Left ventricle myocardium inferior (tissue), 1 donor: ENCODE data around the gene ZNF628. TPM values are rescaled to one million over a fixed set of nuclear protein-coding genes. Genes with fewer than 3 reads are reported as not detected.
A peak's percentile ranks its signal among the peaks of the same experiment; 100 is the strongest.

Source experiments
- DNase-seq: peaks from one replicate; pipeline ENCODE4 v3.0.0-alpha.2; 2020
- H3K27ac ChIP-seq: fragments of 200-600 bp; replicated peaks from 2 replicates; pipeline ENCODE4 v1.8.0; 2021
- H3K27me3 ChIP-seq: fragments of 200-600 bp; 2 replicates; pipeline ENCODE4 v1.8.0; 2021; ENCODE audit warnings: low read depth
- H3K36me3 ChIP-seq: fragments of 200-600 bp; 2 replicates; pipeline ENCODE4 v1.8.0; 2021
- H3K4me1 ChIP-seq: fragments of 200-600 bp; 2 replicates; pipeline ENCODE4 v1.8.0; 2021
- H3K4me3 ChIP-seq: fragments of 200-600 bp; 2 replicates; pipeline ENCODE4 v1.8.0; 2021; ENCODE audit warnings: mild to moderate bottlenecking, moderate library complexity
- H3K9me3 ChIP-seq: fragments of 200-600 bp; replicated peaks from 2 replicates; pipeline ENCODE4 v1.8.0; 2021
- CTCF ChIP-seq: fragments of 200-600 bp; IDR thresholded peaks from 2 replicates; pipeline ENCODE4 v1.8.0; 2021; ENCODE audit warnings: antibody characterized with exemption, mild to moderate bottlenecking, borderline replicate concordance
- intact Hi-C: fragments of 100-400 bp; cut with micrococcal nuclease; formaldehyde crosslinking; loops from one replicate; pipeline ENCODE4 v1.11.0; 2022
- total RNA-seq: library from RNA; stranded (reverse); fragmentation: NEBNext Ultra II Directional; extraction: Animal tissue kit (Norgen Biotek cat#: 25700); gene quantifications from one replicate; pipeline ENCODE4 v1.2.1, GENCODE V29; 2021
- donor health status: DM: no; HTN: yes; CAD: no; lungs with severe emphysema.

The ZNF628 gene
- total RNA-seq, 1 donor from 2014 or later = 5.4 TPM

- Histone ChIP-seq H3K27me3 (peaks cover 21% of the 10 kb centered on the region), H3K36me3 (peaks cover 8% of the 10 kb centered on the region), H3K9me3 (no peaks in the 10 kb centered on the region), H3K4me1 (peaks cover 63% of the 10 kb centered on the region), H3K4me3 (peak within 1 kb of the TSS; percentile 80), H3K27ac (peak within 1 kb of the TSS; percentile 90)
- DNase-seq = no peak
- intact Hi-C loops = no loop called here
- TF ChIP-seq CTCF = no peak
These were observed 11.7 kb downstream of the ZNF628 start, which contains the start of gene SSC5D for GRCh38 chr19:55487924-55488687. Gene SSC5D (plus strand): TSS chr19:55488436. CDS start chr19:55488590, 154 bp downstream.

GRCh38 chr19:55488986-55489710 is 12.7 kb downstream of the ZNF628 start:
- Histone ChIP-seq H3K36me3 (no peaks in the 10 kb centered on the region), H3K4me1 (peaks cover 63% of the 10 kb centered on the region), H3K9me3 (no peaks in the 10 kb centered on the region), H3K27ac (peak overlapping the region; percentile 50), H3K4me3 (no peak overlapping the region), H3K27me3 (peaks cover 31% of the 10 kb centered on the region)
- no peak for TF ChIP-seq CTCF
- DNase-seq = no peak
- intact Hi-C loops = no loop called here

GRCh38 chr19:55489711-55490477 is 13.5 kb downstream of the ZNF628 start:
- no peaks in the 10 kb centered on the region for H3K36me3 ChIP-seq
- peaks cover 58% of the 10 kb centered on the region for H3K4me1 ChIP-seq
- peak overlapping the region; percentile 50 for H3K27ac ChIP-seq
- H3K9me3 ChIP-seq = no peaks in the 10 kb centered on the region
- no peak overlapping the region for H3K4me3 ChIP-seq
- intact Hi-C loops = no loop called here
- H3K27me3 ChIP-seq = peaks cover 38% of the 10 kb centered on the region
- TF ChIP-seq CTCF = no peak
- no peak for DNase-seq

- H3K4me1 ChIP-seq = peaks cover 57% of the 10 kb centered on the region
- intact Hi-C loops = no loop called here
- peaks cover 39% of the 10 kb centered on the region for H3K27me3 ChIP-seq
- no peaks in the 10 kb centered on the region for H3K9me3 ChIP-seq
- no peak for TF ChIP-seq CTCF
- H3K36me3 ChIP-seq = no peaks in the 10 kb centered on the region
- H3K4me3 ChIP-seq = no peak overlapping the region
- DNase-seq = no peak
- H3K27ac ChIP-seq = peak overlapping the region; percentile 40
These were observed 14.3 kb downstream of the ZNF628 start for GRCh38 chr19:55490478-55491432.
